ENCODE results near the gene ANKRD17.

DNA sequence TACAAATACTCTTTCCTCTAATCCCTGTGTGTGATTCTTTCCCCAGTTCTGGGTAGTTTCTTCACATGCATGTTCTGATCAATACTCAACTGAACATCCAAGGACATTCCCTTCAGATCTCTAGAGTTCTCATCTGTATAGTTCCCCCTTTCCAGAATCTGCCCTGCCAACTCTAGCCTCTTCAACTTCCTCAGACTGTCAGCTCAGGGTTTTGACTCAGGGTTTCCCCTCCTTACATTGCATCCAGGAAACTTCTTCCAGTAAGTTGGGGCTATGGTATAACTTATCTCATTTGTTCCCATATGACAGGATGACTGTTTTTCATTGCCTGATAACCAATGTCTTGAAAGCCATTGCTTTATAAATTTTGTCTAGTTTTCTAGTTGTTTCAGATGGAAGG is 14.2 kb upstream of the ANKRD17 start:
- no peak for TF ChIP-seq EZH2 (IDR thresholded peaks at IDR 0.05; ENCODE audit: borderline replicate concordance, low read depth, low read length, severe bottlenecking)
- TF ChIP-seq, protein P1, sequence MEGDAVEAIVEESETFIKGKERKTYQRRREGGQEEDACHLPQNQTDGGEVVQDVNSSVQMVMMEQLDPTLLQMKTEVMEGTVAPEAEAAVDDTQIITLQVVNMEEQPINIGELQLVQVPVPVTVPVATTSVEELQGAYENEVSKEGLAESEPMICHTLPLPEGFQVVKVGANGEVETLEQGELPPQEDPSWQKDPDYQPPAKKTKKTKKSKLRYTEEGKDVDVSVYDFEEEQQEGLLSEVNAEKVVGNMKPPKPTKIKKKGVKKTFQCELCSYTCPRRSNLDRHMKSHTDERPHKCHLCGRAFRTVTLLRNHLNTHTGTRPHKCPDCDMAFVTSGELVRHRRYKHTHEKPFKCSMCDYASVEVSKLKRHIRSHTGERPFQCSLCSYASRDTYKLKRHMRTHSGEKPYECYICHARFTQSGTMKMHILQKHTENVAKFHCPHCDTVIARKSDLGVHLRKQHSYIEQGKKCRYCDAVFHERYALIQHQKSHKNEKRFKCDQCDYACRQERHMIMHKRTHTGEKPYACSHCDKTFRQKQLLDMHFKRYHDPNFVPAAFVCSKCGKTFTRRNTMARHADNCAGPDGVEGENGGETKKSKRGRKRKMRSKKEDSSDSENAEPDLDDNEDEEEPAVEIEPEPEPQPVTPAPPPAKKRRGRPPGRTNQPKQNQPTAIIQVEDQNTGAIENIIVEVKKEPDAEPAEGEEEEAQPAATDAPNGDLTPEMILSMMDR (IDR thresholded peaks at IDR 0.05; ENCODE audit: borderline replicate concordance, extremely low read depth, low read length, poor library complexity, severe bottlenecking), result no peak
